ENCODE data around the gene TAS2R41.

Gene TAS2R41

GRCh38 chr7:143494622-143495021 lies 16.9 kb downstream of the TAS2R41 start:
- DNase-seq, result no peak

GRCh38 chr7:143495851-143496250 lies 18.2 kb downstream of the TAS2R41 start:
- no peak for DNase-seq

- DNase-seq, result no peak
Measured at GRCh38 chr7:143496263-143496662, 18.6 kb downstream of the TAS2R41 start.

GRCh38 chr7:143497008-143497795 lies 19.5 kb downstream of the TAS2R41 start:
- no peak for DNase-seq

GRCh38 chr7:143499246-143499645 lies 21.6 kb downstream of the TAS2R41 start:
- DNase-seq, result no peak

- DNase-seq, result no peak
Measured at GRCh38 chr7:143499743-143500348, 22.2 kb downstream of the TAS2R41 start.

- DNase-seq, result no peak
Measured at GRCh38 chr7:143503261-143503660, 25.6 kb downstream of the TAS2R41 start.

GRCh38 chr7:143504215-143504936 lies 26.7 kb downstream of the TAS2R41 start:
- DNase-seq, result no peak

GRCh38 chr7:143504937-143505297 lies 27.2 kb downstream of the TAS2R41 start:
- no peak for DNase-seq

GRCh38 chr7:143505838-143506237 lies 28.2 kb downstream of the TAS2R41 start:
- DNase-seq, result no peak

- no peak for DNase-seq
Measured at GRCh38 chr7:143507094-143507518, 29.4 kb downstream of the TAS2R41 start.

GRCh38 chr7:143507534-143508055 lies 29.9 kb downstream of the TAS2R41 start:
- no peak for DNase-seq

- no peak for DNase-seq
Measured at GRCh38 chr7:143510854-143511592, 33.4 kb downstream of the TAS2R41 start.

GRCh38 chr7:143511593-143512047 lies 33.9 kb downstream of the TAS2R41 start:
- DNase-seq, result no peak

GRCh38 chr7:143512488-143513340 lies 35.0 kb downstream of the TAS2R41 start:
- no peak for DNase-seq

- DNase-seq, result no peak
Measured at GRCh38 chr7:143514487-143514886, 36.8 kb downstream of the TAS2R41 start.

- no peak for DNase-seq
Measured at GRCh38 chr7:143514995-143515735, 37.5 kb downstream of the TAS2R41 start.

- no peak for DNase-seq
Measured at GRCh38 chr7:143516981-143517380, 39.3 kb downstream of the TAS2R41 start.

GRCh38 chr7:143518521-143518920 lies 40.8 kb downstream of the TAS2R41 start:
- no peak for DNase-seq

GRCh38 chr7:143518941-143519340 lies 41.3 kb downstream of the TAS2R41 start:
- no peak for DNase-seq
